Hematopoietic multipotent progenitor cell (in vitro differentiated cells): ENCODE data around the gene CENPH. TPM values are rescaled to one million over a fixed set of nuclear protein-coding genes. Genes with fewer than 3 reads are reported as not detected.
"Not testable (repeated sequence)": the region's sequence is repeated elsewhere in the genome, so short reads cannot be mapped to it uniquely, and the experiment has no call there.

ENCODE experiments used
- DNase-seq, 3 donors: peaks; one replicate each; pipeline ENCODE4 v3.0.0-alpha.2; 2011 to 2015; ENCODE audit warnings: low read depth in 2 of 3, low spot score in 2 of 3
- small RNA-seq: library from RNA; depleted of rRNA; stranded (forward); fragments of <200 nt; gene quantifications from one replicate; pipeline ENCODE3, GENCODE V24; 2012
- total RNA-seq: library from RNA; depleted of rRNA; stranded (reverse); fragments of >200 nt; gene quantifications from one replicate; pipeline ENCODE4 v1.2.3, GENCODE V29; 2012

The CENPH gene
- total RNA-seq, 1 donor: 8.1 TPM

- no peak for DNase-seq
Observed at GRCh38 chr5:69245031-69245430, 55.6 kb downstream of the CENPH start.

DNA sequence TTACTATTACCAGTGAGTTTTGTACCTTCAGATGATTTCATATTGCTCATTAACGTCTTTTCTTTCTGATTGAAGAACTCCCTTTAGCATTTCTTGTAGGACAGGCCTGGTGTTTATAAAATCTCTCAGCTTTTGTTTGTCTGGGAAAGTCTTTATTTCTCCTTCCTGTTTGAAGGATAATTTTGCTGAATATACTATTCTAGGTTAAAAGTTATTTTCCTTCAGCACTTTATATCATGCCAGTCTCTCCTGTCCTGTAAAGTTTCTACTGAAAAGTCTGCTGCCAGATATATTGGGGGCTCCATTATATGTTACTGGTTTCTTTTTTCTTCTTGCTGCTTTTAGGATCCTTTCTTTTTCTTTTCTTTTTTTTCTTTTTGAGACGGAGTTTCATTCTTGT, 58.6 kb downstream of the CENPH start:
- DNase-seq: no peak

DNA sequence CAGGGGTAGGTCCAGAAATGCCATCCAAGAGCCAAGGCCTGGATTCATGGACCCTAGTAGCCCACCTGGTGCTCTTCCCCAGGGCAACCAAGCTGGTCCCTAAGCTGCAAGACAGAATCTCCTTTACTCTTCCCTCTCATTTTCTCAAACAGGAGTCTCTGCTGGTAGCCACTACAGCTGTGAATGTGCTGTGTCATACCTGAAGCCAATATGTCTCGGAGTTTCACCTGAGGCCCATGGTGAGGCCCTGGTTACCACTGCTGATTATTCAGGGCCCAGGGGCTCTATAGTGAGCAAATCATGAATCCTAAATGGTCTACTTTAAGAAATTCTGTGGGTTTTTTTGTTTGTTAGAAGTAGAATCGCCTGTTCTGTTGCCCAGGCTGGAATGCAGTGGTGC, 61.2 kb downstream of the CENPH start:
- DNase-seq: no peak

DNA sequence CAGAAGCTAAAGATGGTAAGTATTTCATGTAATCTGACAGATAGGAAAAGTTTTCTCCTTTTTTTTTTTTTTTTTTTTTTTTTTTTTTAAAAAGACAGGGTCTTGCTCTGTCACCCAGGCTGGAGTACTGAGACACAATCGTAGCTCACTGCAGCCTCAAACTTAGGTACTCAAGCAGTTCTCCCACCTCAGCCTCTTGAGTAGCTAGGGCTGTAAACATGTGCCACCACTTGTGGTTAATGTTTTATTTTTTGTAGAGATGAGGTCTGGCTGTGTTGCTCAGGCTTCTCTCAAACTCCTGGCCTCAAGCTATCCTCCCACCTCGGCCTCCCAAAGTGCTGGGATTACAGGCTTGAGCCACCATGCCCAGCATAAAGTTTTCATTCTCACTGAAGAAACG, 63.1 kb downstream of the CENPH start:
- DNase-seq: no peak

- DNase-seq: not testable (repeated sequence)
Observed at GRCh38 chr5:69255940-69256339, 66.6 kb downstream of the CENPH start.

DNA sequence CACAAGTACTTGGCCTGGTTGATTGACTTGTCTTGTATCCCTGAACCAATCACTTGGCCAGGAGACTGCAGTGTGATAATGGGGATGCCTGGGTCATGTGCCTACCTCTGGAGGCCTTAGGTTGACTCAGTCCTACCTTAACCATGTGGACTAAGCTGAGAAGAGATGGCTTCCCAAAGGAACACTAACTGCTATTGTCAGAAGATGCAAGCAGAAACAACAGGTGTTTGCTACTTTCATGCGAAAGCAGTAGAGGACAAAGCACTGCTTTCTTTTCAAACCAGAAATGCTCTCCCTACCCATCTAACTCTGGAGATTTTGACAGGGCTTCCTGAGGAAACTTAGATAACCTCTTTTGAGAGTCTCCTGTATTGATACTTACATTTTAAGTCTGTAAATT, 68.2 kb downstream of the CENPH start:
- no peak for DNase-seq

Small RNA genes within 50 kb of the gene (small RNA-seq; reads per million reads assigned to genes)
- not detected for gene SNORA50D

Other genes with a start within 250 kb of the CENPH start
- 36.1 TPM for gene SLC30A5, start 95.6 kb upstream of the CENPH start, total RNA-seq
- 11.6 TPM for gene CCNB1, start 22.4 kb upstream of the CENPH start, total RNA-seq
- gene CDK7, start 45.3 kb downstream of the CENPH start, total RNA-seq: 9.4 TPM
- gene CCDC125, start 143.2 kb downstream of the CENPH start, total RNA-seq: 5.9 TPM
- gene AK6, start 179.9 kb downstream of the CENPH start, total RNA-seq: 4.0 TPM
- gene TAF9, start 179.9 kb downstream of the CENPH start, total RNA-seq: 46.3 TPM
- gene RAD17, start 180.2 kb downstream of the CENPH start, total RNA-seq: 8.6 TPM
- 0.27 TPM for gene MARVELD2, start 225.5 kb downstream of the CENPH start, total RNA-seq